ENCODE data around the gene ADGRD2.

Gene ADGRD2

GRCh38 chr9:124498040-124498439 lies 47.8 kb downstream of the ADGRD2 start:
- DNase-seq (ENCODE audit: low read depth), result no peak

DNA sequence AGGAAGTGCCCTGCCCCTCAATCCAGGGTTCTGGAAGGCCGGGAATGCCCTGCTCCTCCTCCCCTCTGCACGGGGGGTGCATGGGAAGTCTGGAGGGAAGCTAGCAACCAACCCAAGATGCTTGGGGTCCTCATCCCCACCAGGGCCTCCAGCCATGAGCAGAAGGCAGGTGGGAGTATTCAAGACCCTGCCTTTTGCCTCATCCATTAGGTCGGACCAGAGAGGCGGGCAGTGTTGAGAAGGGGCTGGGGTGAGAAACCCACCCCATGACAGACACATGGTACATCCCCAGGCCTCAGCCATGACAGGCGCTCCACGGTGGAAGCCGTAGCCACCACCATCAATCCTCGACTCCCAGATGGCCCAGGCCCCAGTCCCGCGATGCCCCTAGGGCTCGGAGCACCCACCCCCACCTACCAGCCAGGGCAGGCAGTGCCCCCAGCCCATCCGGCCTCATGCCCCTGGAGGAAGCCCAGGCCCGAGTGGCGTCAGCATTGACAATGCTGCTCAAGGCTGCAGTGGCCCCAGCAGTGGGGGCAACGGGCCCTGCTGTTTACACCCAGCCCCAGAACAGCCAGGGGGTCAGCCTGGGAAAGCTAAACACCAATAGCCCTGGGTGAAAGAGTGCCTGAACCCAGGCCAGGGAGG lies 48.4 kb downstream of the ADGRD2 start:
- no peak for DNase-seq (ENCODE audit: low read depth)

GRCh38 chr9:124499216-124499615 lies 49.0 kb downstream of the ADGRD2 start:
- no peak for DNase-seq (ENCODE audit: low read depth)

DNA sequence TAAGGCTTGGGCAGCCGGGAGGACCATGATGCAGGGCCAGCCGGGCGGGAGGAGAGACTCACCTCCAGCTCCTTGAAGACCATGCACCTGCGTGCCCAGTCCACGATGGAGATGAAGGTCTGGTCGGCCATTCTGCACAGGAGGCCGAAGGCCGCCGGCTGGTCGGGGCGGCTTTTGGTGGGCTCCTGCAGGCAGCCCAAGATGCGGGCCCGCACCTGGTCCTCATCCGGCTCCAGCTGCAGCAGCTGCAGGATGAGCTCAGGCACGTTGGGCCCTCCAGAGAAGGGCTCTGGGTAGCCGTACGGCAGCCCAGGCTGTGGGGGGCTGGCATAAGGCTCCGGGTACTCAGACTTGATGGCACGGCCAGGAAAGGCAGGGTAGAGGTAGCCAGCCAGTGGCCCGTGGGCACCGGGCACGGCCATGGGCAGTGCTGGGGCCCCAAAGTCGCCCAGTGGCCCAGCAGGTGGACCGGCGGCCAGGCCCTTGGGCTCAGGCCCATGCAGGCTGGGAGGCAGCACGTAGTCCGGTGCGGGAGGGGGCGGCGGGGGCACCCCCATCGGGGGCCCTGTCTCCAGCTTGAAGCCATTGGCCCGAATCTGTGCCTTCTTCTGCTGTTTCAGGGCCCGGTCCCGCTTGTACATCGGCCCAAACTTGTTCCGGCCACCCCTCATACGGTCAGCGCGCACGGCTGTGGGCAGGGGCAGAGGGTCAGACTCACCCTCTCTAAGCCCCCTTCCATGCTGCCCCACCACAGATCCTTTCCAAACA lies 50.0 kb downstream of the ADGRD2 start:
- no peak for DNase-seq (ENCODE audit: low read depth)

GRCh38 chr9:124500796-124501611 lies 50.8 kb downstream of the ADGRD2 start:
- no peak for DNase-seq (ENCODE audit: low read depth)

DNA sequence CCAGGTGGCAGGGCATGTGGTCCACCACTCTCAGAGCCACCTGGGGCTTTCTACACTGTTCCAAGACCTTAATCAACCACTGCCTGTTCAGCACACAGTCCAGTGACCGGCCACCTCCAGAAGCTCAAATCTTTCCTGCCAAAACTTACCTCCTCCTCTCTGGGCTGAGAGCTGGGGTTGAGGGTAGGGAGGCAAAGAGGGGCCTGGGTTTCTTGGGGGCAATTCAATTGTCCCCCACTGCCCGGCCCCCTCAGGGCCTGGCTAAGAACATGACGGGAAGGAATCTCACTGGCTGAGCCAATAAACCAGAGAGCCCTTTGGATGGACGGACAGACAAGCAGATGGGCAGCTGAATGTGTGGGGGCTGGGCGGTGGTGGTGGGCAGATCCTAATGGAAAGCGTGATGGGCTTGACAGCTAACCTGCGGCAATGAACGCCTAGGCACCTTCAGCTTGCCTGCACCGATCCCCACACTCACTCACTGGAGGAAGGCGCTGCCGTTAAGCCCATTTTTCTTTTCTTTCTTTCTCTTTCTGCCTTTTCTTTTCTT lies 51.6 kb downstream of the ADGRD2 start:
- DNase-seq (ENCODE audit: low read depth), result no peak

- DNase-seq (ENCODE audit: low read depth), result no peak
These were observed 52.8 kb downstream of the ADGRD2 start for GRCh38 chr9:124502711-124503702.

- DNase-seq (ENCODE audit: low read depth), result no peak
These were observed 53.7 kb downstream of the ADGRD2 start for GRCh38 chr9:124503713-124504529.

DNA sequence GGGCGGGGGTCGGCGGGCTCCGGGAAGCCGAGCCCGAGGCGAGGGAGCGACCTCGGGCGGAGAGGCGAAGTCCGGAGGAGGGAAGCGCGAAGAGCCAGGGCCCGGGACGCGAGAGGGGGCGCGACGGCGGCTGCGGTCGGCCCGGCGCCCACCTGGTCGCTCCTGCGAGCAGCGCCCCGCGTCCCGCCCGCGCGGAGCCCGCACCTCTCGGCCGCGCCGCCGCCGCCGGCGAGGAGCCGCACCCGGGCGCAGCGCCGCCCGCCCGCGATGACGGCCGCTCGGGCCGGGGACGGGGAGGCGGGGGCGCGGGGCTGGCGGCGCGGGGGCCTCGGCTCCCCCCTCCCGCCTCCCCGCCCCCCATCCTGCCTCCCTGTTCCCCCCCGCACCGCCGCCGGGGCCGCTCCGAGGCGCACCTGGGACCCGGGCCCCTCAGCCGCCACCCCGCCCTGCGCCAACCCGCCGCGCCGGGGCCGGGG lies 54.3 kb downstream of the ADGRD2 start:
- no peak for DNase-seq (ENCODE audit: low read depth)

GRCh38 chr9:124505006-124505900 lies 55.0 kb downstream of the ADGRD2 start:
- DNase-seq (ENCODE audit: low read depth), result no peak

DNA sequence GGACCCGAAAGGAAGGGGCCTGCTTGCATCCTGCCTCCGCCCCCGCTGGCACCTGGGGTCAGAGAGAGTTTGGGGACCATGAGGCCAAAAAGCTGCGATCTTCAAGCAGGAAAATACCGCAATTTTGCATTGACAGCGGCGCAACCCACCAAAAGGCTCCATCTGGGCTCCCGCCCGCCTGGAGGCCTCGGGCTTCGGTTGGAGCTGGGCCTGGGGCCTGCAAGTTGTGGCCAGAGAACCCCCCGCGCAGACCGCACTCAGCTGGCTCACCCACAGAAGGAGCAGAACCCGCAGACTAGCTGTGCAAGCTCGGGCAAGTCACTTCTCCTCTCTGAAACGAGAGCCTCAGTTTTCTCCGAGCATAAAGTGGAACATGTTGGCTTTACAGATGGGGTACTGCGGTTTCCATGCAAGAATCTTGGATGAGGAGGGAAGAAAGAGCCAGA lies 55.7 kb downstream of the ADGRD2 start:
- no peak for DNase-seq (ENCODE audit: low read depth)

DNA sequence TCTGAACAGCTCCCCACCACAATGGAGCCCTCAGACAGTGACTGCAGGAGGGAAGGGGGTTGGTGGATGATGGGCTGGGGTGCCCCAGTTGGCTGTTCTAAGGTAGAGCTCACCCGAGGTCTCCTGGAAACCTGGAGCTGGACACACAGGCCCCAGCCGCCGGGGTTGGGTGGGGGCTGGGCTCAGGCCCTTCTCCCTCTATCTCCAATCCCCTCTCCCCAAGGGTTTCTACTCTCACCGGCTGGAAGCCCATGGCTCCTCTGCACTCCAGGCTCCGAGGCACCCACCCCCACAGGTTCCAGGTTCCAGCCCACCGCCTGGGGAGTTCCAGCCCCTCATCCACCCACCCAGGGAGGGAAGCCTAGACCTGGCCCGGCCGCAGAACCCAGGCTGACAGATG lies 56.2 kb downstream of the ADGRD2 start:
- no peak for DNase-seq (ENCODE audit: low read depth)

DNA sequence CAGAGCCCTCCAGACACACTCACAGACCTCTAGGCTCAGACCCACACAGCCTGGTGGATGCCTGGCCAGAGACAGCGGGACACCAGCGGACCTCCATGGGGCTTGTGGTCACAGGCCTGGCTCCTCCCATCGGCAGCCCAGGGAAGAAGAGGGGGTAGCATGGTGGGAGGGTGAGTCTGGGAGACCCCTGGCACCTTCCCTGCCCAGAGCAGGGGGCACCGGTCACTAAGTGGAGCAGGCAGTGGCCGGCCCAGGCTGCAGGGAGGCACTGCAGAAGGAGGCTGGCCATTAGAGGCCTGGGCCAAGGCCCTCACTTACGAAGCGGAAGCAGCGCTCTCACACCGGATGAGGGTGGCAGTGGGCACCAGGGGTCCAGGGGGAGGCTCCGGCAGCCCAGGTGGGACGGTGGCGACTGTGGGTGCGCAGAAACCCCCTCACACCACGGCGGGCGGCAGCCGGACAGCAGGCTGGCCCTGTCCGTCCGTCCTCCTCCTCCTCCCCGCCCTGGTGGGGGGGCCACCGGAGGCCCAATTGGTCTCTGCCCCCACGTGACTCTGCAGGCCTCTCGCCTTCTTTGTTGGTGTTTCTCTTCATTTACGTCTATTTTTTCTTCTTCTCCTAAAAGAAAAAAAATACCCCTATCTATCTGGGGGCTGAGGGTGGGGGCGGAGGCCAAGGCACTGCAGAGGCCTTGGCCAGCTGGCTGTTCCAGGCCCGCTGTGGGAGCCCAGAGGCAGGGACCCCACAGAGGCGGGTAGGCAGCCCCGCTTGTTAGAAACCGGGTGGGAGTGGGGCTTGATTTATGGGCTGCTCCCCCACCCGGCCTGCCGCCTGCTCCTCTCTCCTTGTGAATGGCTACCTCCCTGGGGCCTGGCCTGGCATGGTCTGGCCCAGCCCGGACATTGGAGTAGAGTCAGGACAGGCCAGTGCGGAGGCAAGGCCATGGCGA lies 57.0 kb downstream of the ADGRD2 start, which contains the start of gene NR5A1:
NR5A1 (minus strand) TSS at position 469 of the 949 bp plus-strand sequence. CDS start 4,004 bp downstream, outside the sequence.
- no peak for DNase-seq (ENCODE audit: low read depth)

- no peak for DNase-seq (ENCODE audit: low read depth)
These were observed 57.7 kb downstream of the ADGRD2 start for GRCh38 chr9:124507880-124508423.

DNA sequence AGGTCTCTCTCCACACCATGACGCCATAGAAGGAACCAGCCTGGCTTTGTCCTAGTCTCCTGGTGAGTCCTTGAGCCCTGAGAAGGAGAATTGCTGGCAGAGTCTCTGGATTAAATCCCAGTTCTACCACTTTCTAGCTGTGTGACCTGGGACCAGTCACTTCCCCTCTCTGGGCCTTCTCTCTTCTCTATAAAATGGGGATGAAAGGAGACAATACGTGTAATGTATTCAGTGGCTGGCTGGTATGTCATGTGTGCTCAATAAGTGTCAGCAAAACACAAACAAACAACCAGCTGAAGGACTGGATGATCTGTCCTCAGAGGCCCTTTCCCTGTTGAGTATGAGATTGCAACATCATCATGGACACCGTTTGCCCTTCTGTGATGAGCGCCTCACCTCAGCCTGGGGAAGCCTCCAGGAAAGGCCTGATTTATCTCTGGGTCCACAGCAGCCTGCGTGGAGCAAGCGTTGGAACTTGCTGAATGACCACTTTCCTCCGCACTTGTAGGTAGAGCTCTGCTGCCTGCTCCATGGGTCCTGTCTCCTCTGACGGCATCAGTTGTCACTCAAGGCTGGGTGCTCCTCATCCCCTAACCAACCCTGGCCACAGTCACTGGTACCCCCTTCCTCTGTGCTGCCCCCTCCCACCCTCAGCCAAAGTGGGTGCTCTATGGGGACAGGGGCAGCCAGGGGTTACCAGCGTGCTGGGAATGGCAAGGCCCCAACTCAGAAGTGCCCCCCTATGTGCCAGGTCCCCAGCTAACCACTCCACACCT lies 60.6 kb downstream of the ADGRD2 start:
- peak; percentile 76 for DNase-seq (ENCODE audit: low read depth)

GRCh38 chr9:124511426-124511840 lies 61.2 kb downstream of the ADGRD2 start:
- no peak for DNase-seq (ENCODE audit: low read depth)
